EH (cell line): Measurements from ENCODE around the gene CES1.
"Not testable (repeated sequence)": the region's sequence is repeated elsewhere in the genome, so short reads cannot be mapped to it uniquely, and the experiment has no call there.

Experiments
- DNase-seq: peaks from one replicate; pipeline ENCODE4 v3.0.0-alpha.2; 2015; ENCODE audit warnings: low read depth

The CES1 gene

GRCh38 chr16:55830658-55831294, 2.1 kb downstream of the CES1 start:
- DNase-seq: no peak

GRCh38 chr16:55829232-55829631, 3.7 kb downstream of the CES1 start:
- not testable (repeated sequence) for DNase-seq

GRCh38 chr16:55828680-55829079, 4.2 kb downstream of the CES1 start:
- DNase-seq: no peak

- DNase-seq: no peak
Measured at GRCh38 chr16:55825115-55825728, 7.7 kb downstream of the CES1 start.

DNA sequence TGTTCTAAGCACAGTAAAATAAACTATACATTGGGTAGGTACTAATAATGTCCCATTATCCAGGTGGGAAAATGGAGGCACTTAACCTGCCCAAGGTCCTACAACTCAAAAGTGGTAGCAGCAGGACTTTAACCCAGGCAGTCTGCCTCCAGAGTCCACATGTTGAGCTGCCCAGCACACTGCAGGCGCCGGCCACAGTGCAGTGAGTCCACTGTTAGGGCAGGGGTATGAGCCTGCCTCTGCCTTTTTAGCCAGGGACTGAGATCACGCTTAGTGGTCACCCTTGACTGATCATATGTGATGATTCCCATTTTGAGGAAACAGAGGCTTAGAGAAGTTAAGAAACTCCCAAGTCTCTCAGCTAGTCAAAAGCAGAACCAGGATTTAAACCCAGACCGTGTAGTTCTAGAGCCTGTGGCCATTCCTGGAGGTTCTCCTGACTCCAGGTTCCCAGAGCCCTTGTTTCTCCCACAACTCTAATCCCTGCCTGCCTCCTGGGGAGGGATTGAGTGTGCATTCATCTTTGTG, 8.4 kb downstream of the CES1 start:
- DNase-seq: no peak

GRCh38 chr16:55822280-55822810, 10.6 kb downstream of the CES1 start:
- no peak for DNase-seq

DNA sequence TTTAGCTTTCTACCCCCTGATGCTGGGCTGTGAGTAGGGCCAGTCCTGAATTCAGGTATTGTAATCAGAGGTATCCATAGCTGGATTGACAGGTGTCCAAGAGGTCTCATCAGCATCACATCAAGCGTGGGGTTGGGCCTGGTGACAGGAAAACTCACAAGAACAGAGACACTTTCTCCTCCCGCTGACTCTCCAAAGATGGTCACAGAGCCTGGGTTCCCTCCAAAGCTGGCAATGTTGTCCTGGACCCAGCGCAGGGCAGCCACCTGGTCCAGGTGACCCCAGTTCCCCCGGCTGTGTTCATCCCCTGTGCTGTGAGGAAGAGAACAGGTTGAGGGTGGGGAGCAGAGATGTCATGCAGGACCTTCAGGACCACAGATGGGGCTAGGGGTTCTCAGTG, 11.7 kb downstream of the CES1 start:
- DNase-seq: no peak

DNA sequence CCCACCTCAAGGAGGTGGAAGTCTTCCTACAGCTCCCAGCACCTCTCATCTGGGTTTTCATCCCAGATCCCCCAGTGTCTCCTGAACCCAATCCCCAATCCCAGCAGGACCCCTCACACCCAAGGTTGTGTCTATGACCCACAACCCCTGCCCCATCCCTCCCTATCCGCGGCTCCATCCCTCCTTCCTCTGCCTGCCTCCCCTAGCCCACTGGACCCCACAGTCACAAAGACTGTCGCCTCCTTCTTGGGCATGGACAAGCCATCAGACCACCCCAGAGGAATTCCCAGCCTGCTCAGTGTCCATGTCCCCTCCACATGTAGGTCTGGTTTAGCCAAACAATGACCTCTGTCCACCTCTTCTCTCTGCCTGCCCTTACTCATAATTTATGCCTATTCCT, 12.3 kb downstream of the CES1 start:
- DNase-seq: no peak

- DNase-seq: no peak
Measured at GRCh38 chr16:55817236-55817912, 15.5 kb downstream of the CES1 start.

- DNase-seq: not testable (repeated sequence)
Measured at GRCh38 chr16:55816222-55816621, 16.7 kb downstream of the CES1 start.

- DNase-seq: no peak
Measured at GRCh38 chr16:55815320-55815719, 17.6 kb downstream of the CES1 start.

DNA sequence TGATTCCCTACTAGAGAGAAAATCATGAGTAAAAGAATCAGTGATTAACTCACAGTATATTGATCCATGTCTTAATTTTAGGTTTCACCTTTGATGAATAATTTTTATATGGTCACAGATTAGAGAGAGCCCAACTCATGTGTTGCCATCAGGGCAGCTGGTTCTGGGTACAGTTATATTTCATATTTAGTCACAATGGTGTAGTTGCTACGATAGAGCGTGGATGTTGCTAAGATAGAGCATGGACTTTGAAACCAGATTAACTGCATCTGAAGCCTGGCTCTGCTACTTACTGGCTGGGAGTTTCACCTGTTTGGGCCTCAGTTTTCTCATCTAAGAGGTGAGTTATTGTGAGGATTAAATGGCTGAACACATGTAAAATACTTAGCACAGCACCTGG, 18.7 kb downstream of the CES1 start:
- DNase-seq: not testable (repeated sequence)

DNA sequence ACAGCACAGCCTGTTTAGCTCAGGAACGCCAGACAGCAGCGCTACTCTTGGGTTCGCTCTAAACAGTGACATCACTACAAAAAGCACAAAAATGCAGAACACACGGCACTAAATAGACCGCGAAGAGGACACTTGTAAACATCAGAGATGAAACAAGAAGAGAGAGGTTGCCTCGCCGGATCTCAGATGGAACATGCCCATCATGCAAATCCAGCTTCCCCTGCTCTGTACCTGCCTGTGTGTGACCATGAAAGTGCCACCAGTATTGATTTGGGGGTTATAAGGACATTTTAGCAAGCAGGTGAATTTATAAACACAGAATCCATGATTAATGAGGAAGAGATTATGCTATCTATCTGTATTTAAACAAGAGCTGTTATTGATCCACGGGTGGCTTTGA, 19.2 kb downstream of the CES1 start:
- not testable (repeated sequence) for DNase-seq

- DNase-seq: no peak
Measured at GRCh38 chr16:55812951-55813350, 19.9 kb downstream of the CES1 start.

DNA sequence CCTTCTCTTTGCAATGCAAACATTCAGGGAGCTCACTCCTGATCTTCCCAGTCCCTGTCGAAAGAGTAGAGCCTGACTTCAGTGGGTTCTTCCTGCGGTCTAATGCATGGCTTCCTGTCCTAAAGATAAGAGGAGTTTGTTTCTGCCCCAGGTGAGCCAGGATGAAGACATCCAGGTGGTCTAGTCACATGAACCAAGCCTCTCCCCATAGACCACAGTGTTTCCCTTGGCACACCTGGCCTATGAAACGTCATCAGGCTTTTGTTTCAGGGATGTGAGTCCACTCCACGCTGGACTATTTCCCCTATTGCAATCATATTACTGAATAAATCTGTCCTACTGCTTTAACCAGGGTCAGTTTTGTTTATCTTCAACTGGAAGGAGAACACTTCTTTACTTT, 21.1 kb downstream of the CES1 start:
- no peak for DNase-seq

DNA sequence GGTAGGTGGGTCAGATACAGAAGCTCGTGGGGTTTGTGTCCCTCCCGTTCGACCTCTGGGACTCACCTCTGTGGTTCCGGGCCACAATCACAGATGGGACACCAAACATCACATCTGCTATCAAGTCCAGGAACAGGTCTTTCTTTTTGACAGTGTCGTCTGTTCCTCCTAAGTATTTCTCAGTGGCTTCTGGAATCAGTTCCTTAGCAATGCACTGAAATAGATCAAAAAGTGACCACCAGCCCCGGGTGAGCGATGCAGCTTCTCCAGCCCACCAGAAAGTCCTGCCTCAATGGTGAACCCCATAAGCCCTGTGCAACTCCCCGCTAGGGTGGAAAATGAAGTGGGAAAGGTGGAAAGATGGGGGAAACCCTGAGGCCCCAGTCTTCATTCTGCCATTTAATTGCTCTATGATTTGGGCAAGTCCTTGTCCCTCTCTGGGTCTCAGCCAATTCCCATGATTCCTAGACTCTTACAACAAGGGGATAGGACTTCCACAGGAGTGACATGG, 22.4 kb downstream of the CES1 start:
- DNase-seq: no peak

- no peak for DNase-seq
Measured at GRCh38 chr16:55809851-55810250, 23.0 kb downstream of the CES1 start.

GRCh38 chr16:55809386-55809785, 23.5 kb downstream of the CES1 start:
- DNase-seq: no peak

- DNase-seq: peak; percentile 0
Measured at GRCh38 chr16:55808286-55808685, 24.6 kb downstream of the CES1 start.

GRCh38 chr16:55805104-55805503, 27.8 kb downstream of the CES1 start:
- DNase-seq: not testable (repeated sequence)

GRCh38 chr16:55803681-55804080, 29.2 kb downstream of the CES1 start:
- DNase-seq: not testable (repeated sequence)

GRCh38 chr16:55792934-55793374, 39.9 kb downstream of the CES1 start:
- DNase-seq: not testable (repeated sequence)

DNA sequence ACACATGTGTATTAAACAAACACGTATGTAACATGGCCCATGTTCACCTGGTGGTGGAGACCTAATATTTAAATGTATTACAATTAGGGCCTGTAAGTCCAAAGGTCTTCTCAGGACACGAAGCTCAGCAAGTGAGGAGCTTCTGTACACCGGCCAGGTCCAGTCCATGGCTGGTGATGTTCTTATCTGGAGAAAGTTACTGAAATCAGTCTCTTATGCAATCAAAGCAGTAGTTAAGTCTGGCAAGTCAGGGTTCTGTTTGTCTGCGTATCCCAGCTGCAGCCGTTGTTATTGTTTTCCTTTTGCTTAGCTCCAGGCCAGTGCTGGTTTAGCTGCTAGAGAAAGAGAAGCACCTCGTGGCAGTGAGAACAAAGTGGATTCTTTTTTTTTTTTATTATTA, 41.4 kb downstream of the CES1 start:
- DNase-seq: not testable (repeated sequence)
